Stimulated activated CD8-positive, alpha-beta memory T cell treated with anti-CD3 and anti-CD28 coated beads, Interleukin-2, amount 100 ng/mL, for 48 hours (primary cell): ENCODE data around the gene QRFP.
A peak's percentile ranks its signal among the peaks of the same experiment; 100 is the strongest.

Experiments
- DNase-seq, 2 donors: peaks; one replicate each; pipeline ENCODE4 v3.0.0-alpha.2; 2020; ENCODE audit warnings: low read depth in 2 of 2

Gene QRFP

GRCh38 chr9:130872093-130872492 lies 24.5 kb downstream of the QRFP start:
- no peak for DNase-seq

GRCh38 chr9:130871395-130872062 lies 25.1 kb downstream of the QRFP start:
- no peak for DNase-seq

- DNase-seq: no peak
Measured at GRCh38 chr9:130870491-130871381, 25.9 kb downstream of the QRFP start.

GRCh38 chr9:130869250-130869649 lies 27.4 kb downstream of the QRFP start:
- DNase-seq: no peak

GRCh38 chr9:130868230-130868629 lies 28.4 kb downstream of the QRFP start:
- no peak for DNase-seq

- no peak for DNase-seq
Measured at GRCh38 chr9:130867556-130867955, 29.1 kb downstream of the QRFP start.

GRCh38 chr9:130866474-130866965 lies 30.1 kb downstream of the QRFP start:
- DNase-seq: peak; percentile 27 to 44

- DNase-seq: no peak
Measured at GRCh38 chr9:130865921-130866320, 30.7 kb downstream of the QRFP start.

- DNase-seq: no peak
Measured at GRCh38 chr9:130864541-130864940, 32.1 kb downstream of the QRFP start.

GRCh38 chr9:130862747-130863146 lies 33.9 kb downstream of the QRFP start:
- DNase-seq: no peak

- no peak for DNase-seq
Measured at GRCh38 chr9:130862217-130862616, 34.4 kb downstream of the QRFP start.

- DNase-seq: no peak
Measured at GRCh38 chr9:130861372-130862180, 35.0 kb downstream of the QRFP start.

- no peak for DNase-seq
Measured at GRCh38 chr9:130860458-130861316, 35.9 kb downstream of the QRFP start.

- DNase-seq: no peak
Measured at GRCh38 chr9:130858739-130859705, 37.6 kb downstream of the QRFP start.

GRCh38 chr9:130857864-130858738 lies 38.5 kb downstream of the QRFP start:
- no peak for DNase-seq

GRCh38 chr9:130856474-130856873 lies 40.1 kb downstream of the QRFP start:
- no peak for DNase-seq

GRCh38 chr9:130854835-130855234 lies 41.8 kb downstream of the QRFP start:
- no peak for DNase-seq

GRCh38 chr9:130854092-130854491 lies 42.5 kb downstream of the QRFP start:
- no peak for DNase-seq

- DNase-seq: no peak
Measured at GRCh38 chr9:130852801-130853200, 43.8 kb downstream of the QRFP start.
